ENCODE measurements around the gene E4F1.

E4F1 gene

DNA sequence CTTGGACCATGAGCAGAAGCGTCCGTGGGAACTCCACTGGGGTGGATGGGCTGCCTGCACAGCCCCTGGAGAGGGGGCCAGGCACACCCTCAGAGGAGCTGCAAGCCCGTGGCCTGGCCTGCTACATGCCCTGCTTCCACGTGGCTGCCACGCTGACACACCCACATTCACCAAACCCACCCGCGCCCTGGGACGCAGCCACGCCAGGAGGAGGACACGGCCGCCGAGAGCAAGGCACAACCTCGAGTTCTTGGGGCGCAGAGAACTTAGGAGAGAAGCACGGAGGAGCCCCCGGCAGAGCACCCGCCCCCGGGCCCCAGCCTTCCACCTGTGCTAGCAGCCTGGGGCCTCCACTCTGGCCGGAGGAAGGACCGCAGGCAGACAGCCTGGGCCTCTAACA, 45.8 kb upstream of the E4F1 start:
- CTCF ChIA-PET: no interaction called here
- DNase-seq (ENCODE audit: low read depth, low spot score): no peak
- no peak overlapping the region for H3K4me3 ChIP-seq (ENCODE audit: low read depth, low read length)
- TF ChIP-seq, protein P1, sequence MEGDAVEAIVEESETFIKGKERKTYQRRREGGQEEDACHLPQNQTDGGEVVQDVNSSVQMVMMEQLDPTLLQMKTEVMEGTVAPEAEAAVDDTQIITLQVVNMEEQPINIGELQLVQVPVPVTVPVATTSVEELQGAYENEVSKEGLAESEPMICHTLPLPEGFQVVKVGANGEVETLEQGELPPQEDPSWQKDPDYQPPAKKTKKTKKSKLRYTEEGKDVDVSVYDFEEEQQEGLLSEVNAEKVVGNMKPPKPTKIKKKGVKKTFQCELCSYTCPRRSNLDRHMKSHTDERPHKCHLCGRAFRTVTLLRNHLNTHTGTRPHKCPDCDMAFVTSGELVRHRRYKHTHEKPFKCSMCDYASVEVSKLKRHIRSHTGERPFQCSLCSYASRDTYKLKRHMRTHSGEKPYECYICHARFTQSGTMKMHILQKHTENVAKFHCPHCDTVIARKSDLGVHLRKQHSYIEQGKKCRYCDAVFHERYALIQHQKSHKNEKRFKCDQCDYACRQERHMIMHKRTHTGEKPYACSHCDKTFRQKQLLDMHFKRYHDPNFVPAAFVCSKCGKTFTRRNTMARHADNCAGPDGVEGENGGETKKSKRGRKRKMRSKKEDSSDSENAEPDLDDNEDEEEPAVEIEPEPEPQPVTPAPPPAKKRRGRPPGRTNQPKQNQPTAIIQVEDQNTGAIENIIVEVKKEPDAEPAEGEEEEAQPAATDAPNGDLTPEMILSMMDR (IDR thresholded peaks at IDR 0.05; ENCODE audit: insufficient read depth, low read length, missing control alignments): no peak
- POLR2A ChIA-PET: interaction anchor here (0.9 kb wide), 1 partner anchor 22 kb away, joined by 5 read pairs; the partner anchor contains the start of gene TRAF7

DNA sequence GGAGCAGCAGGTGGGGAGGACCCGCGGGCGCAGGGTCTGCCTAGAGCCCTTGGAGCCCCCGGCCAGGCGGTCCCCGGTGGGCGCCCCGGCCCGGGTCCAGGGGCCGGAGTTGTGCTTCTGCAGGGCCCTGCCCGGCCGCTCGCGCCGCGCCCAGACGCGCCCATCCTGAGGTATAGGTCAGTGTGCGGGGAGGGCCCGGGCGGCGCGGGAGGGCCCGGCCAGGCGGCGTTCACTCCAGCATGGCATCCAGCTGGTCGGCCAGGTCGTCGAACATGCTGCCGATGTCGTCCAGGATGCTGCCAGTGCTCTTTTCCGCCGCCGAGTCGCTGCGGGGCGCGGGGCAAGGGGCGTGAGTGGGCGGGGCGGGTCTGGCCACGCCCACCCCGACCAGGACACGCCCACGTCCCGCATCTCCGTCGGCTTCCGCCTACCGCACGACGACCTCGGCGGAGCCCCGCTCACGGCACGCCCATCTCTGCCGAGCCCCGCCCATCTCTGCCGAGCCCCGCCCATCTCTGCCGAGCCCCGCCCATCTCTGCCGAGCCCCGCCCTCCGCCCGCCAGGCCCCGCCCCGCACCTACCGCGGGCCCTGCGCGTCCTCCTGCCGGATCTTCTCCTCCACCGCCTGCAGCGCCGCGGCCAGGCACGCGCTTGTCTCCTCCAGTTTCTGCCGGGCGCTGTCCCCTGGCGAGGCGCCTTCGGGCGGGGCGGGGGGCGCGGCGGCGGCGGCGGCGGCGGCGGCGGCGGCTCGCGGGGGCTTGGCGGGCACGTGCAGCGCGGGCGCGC, 44.9 kb upstream of the E4F1 start:
- TF ChIP-seq, protein P1 (IDR thresholded peaks at IDR 0.05; ENCODE audit: insufficient read depth, low read length, missing control alignments): no peak
- no peak overlapping the region for H3K4me3 ChIP-seq (ENCODE audit: low read depth, low read length)
- DNase-seq (ENCODE audit: low read depth, low spot score): no peak
- ChIA-PET POLR2A (interaction anchor here (0.9 kb wide), 1 partner anchor 23 kb away, joined by 5 read pairs; the partner anchor contains the start of gene TRAF7), CTCF (no interaction called here)

DNA sequence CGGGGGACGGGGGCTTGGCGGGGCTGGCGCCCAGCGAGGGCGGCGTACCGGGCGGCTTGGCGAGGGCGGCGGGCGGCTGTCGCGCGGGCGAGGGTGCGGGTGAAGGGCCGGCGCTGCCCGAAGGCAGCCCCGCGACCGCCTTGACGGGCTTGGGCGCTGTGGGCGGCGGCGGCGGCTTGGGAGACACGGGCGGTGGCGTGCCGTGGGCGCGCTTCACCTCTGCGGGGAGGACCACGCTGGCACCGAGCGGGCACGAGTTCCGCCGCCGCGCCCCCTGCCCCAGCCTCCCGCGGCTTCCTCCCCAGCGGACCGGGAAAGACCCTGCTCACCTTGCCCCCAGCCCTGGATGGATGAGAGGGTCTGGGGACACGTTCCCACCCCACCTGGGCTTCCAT, 44.3 kb upstream of the E4F1 start:
- H3K4me3 ChIP-seq (ENCODE audit: low read depth, low read length): no peak overlapping the region
- TF ChIP-seq, protein P1 (IDR thresholded peaks at IDR 0.05; ENCODE audit: insufficient read depth, low read length, missing control alignments): no peak
- no peak for DNase-seq (ENCODE audit: low read depth, low spot score)
- POLR2A ChIA-PET: no interaction called here
- CTCF ChIA-PET: no interaction called here

DNA sequence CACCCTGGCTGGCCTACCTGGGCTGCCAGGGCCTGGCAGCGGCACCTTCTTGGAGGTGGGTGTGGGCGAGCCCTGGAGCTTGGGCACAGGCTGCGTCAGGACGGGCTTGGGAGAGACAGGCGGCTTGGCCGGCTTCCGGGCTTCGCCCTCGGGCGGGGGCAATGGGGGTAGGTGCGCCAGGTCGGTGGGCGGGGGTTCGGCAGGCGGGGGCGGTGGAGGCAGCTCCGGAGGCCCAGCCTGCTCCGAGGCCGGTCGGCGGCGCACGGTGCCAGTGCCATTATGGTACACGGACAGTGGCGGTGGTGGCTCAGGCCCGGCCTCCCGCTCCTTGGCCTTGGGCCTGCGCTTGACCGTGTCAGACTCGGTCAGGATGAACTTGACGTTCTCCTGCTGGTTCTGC, 43.8 kb upstream of the E4F1 start:
- no peak overlapping the region for H3K4me3 ChIP-seq (ENCODE audit: low read depth, low read length)
- DNase-seq (ENCODE audit: low read depth, low spot score): no peak
- CTCF ChIA-PET: no interaction called here
- TF ChIP-seq, protein P1 (IDR thresholded peaks at IDR 0.05; ENCODE audit: insufficient read depth, low read length, missing control alignments): no peak
- POLR2A ChIA-PET: no interaction called here

DNA sequence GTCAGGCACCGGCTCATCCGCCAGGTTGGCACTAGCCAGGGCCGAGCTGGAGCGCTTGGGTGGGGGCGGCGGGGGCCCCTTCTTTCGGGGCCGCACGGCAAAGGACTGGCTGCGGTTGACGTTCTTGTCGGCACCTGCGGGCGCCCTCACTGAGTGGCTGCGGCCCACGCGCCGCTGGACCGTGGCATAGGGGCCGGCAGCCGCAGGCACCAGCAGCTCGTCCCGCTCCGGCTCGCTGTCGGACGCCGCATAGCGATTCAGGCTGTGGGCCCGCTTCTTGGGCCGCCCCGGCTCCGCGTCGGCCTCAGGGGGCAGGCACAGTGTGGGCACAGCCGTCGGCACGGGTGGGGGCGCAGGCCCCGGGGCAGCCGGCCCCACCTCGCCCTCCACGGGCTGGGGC, 42.9 kb upstream of the E4F1 start:
- POLR2A ChIA-PET: interaction anchor here (1.2 kb wide), 1 partner anchor 25 kb away, joined by 6 read pairs; the partner anchor contains the start of gene TRAF7
- TF ChIP-seq, protein P1 (IDR thresholded peaks at IDR 0.05; ENCODE audit: insufficient read depth, low read length, missing control alignments): no peak
- DNase-seq (ENCODE audit: low read depth, low spot score): no peak
- CTCF ChIA-PET: no interaction called here
- H3K4me3 ChIP-seq (ENCODE audit: low read depth, low read length): no peak overlapping the region

DNA sequence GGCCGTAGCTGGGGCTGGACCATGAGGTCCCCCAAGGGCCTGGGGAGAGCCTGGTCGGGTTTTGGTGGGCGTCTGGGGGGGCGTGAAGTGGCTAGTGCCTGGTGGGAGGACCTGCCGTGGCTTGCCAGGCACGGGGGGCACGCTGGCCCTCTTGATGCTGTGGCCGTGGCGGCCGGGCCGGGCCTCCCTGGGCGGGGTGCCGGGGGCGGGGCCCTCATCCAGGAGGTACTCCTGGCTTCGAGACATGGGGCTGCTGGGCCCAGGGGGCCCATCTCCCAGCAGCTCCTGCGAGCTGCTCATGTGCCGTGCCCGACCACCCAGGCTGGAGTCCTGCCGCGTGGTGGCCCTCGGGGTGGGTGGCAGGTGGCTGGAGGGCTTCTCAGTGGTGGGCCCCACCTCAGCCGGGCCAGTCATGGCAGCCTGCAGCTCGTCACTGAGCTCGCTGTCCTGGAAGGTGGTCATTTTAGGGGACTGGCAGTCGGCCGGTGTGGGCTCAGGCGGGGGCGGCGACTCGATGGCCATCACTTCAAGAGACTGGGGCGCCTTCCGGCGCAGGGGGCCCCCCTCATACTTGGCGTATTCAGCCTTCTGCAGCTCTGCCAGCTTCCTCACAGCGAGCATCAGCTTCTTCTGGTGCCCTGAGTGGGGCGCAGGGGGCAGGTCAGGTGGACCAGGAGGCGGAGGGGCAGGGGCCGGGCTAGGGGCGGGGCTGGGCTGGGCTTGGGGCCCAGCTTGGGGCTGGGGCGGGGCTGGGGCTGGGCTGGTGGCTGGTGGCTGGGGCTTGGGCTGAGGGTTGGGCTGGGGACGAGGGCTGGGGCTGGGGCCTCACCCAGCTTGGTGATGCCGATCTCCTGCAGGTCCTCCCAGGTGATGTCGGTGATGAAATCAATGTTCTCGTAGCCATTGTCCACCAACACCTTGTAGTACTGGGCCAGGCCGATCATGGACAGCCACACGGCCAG, 42.1 kb upstream of the E4F1 start:
- POLR2A ChIA-PET: interaction anchor here (1.2 kb wide), 1 partner anchor 26 kb away, joined by 6 read pairs; the partner anchor contains the start of gene TRAF7
- no peak overlapping the region for H3K4me3 ChIP-seq (ENCODE audit: low read depth, low read length)
- DNase-seq (ENCODE audit: low read depth, low spot score): no peak
- CTCF ChIA-PET: no interaction called here
- TF ChIP-seq, protein P1 (IDR thresholded peaks at IDR 0.05; ENCODE audit: insufficient read depth, low read length, missing control alignments): no peak
